ENCODE results near the gene IFITM5. TPM values are rescaled to one million over a fixed set of nuclear protein-coding genes. Genes with fewer than 3 reads are reported as not detected.

IFITM5 gene
- total and polyA plus RNA-seq, 2 of the 8 experiments (the other 6 are each of a cell fraction or from before 2014, with no cell fraction given), result not detected

DNA sequence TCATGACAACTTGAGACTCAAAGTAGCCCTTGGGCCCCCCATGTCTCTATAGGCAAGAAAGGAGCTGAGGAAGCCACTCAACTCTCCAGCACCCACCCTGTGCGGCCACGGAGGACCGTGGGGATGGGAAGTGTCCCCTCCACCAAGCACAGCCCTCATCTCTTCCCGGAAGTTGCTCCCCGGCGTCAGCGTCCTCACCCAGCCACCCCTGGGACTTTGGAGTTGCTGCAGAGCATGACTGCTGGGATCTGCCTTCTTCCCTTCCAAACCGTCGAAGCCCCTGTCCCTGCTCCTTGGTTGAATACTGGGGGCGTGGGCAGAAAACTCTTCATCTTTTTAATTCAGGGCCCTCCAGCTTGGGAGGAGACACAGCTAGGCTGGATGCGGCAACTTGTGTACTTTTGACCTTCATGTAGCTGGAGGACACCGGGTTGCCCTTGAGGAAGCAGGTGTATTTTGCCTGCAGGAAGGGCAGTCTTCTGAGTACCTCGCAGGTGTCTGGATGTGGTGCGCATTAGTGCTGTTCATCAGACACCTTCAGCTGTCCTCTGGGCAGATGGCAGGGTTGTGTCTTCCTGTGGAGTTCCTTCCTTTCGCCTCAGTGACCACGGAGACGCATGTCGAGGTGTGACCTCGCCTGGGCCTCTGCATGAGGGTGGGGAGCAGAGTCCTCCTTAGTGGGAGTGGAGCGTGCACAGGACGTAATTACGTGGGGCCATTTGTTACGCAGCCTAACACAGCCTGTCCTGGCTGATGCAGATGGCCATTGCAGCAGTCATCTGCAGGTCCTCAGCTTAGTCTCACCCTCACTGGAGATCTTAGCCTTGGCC, 33.5 kb upstream of the IFITM5 start:
- Histone ChIP-seq H3K4me3 (ENCODE audit: extremely low read depth in 1 of 4, insufficient read depth in 2 of 4, low read depth in 3 of 4, low read length in 4 of 4) (no peak overlapping the region; a peak in 1 of 8 replicates), H3K18ac (ENCODE audit: extremely low read depth, low read length) (peak overlapping the region; percentile 7; the same call in 1 of the 2 replicates), H3K4me2 (ENCODE audit: insufficient read depth in 1 of 2, low read depth in 2 of 2, low read length in 2 of 2) (no peak overlapping the region; a peak in 1 of 4 replicates), H2BK120ac (replicated peaks; ENCODE audit: low read depth, low read length) (peak overlapping the region; percentile 89), H3K14ac (ENCODE audit: insufficient read length) (no peak overlapping the region), H3K4ac (replicated peaks; ENCODE audit: insufficient read length, low read depth, low read length) (peak overlapping the region; percentile 97), H3K23ac (ENCODE audit: insufficient read length) (no peak overlapping the region), H3K9ac (replicated peaks in 1 of 4; ENCODE audit: extremely low read depth in 1 of 4, low read depth in 3 of 4, low read length in 3 of 4) (no peak overlapping the region), H3K9me3 (ENCODE audit: insufficient read depth in 2 of 2, low read depth in 1 of 2, low read length in 1 of 2) (peaks cover 10 to 11% of the 10 kb centered on the region in 2 experiments; a peak in 3 of 4 replicates), H2BK15ac (ENCODE audit: low read length) (peak overlapping the region; percentile 88), H2BK5ac (ENCODE audit: low read depth, low read length) (peak overlapping the region; percentile 93; the same call in 1 of the 2 replicates), H4K8ac (ENCODE audit: extremely low read depth, insufficient read depth, low read length) (no peak overlapping the region), H3K36me3 (ENCODE audit: control insufficient read depth in 2 of 4, insufficient read depth in 4 of 4, low read length in 3 of 4) (no peaks in the 10 kb centered on the region), H4K5ac (ENCODE audit: insufficient read length, low read depth, low read length) (peak overlapping the region; percentile 23), H2BK12ac (ENCODE audit: low read depth, low read length) (peak overlapping the region; percentile 96), H3K4me1 (replicated peaks in 1 of 4; ENCODE audit: control insufficient read depth in 3 of 4, insufficient read depth in 4 of 4, low read length in 3 of 4) (peaks cover 7 to 25% (median 18%) of the 10 kb centered on the region in 4 experiments), H3K79me2 (ENCODE audit: control insufficient read depth in 1 of 2, insufficient read depth in 2 of 2, low read length in 2 of 2) (no peaks in the 10 kb centered on the region), H3K27ac (ENCODE audit: low read depth, low read length) (no peak overlapping the region; the same call in 1 of the 2 replicates), H3K27me3 (replicated peaks in 1 of 4; ENCODE audit: control insufficient read depth in 3 of 4, extremely low read depth in 1 of 4, insufficient read depth in 3 of 4, low read length in 3 of 4) (no peaks in the 10 kb centered on the region), H4K91ac (replicated peaks; ENCODE audit: insufficient read length, low read length) (peak overlapping the region; percentile 97), H2BK20ac (ENCODE audit: low read length) (peak overlapping the region; percentile 100), H3K79me1 (ENCODE audit: low read depth, low read length) (no peaks in the 10 kb centered on the region), H2AK5ac (ENCODE audit: low read depth, low read length) (peak overlapping the region; percentile 96), H3K56ac (replicated peaks; ENCODE audit: insufficient read length, low read depth, low read length) (peak overlapping the region; percentile 1), H2AFZ (ENCODE audit: low read length) (no peak overlapping the region), H4K20me1 (replicated peaks in 1 of 2; ENCODE audit: control insufficient read depth in 1 of 2, insufficient read depth in 2 of 2, low read length in 2 of 2) (no peaks in the 10 kb centered on the region), H3K23me2 (ENCODE audit: low read depth, low read length) (no peaks in the 10 kb centered on the region)
- TF ChIP-seq SIRT6 (IDR thresholded peaks at IDR 0.05; ENCODE audit: low read length) (no peak), JUND (IDR thresholded peaks at IDR 0.05; ENCODE audit: low read length) (no peak), KDM1A (IDR thresholded peaks at IDR 0.05; ENCODE audit: borderline replicate concordance, low read length) (peak; percentile 65; the same call in 1 of the 2 replicates)
- TF ChIP-seq, protein P1, sequence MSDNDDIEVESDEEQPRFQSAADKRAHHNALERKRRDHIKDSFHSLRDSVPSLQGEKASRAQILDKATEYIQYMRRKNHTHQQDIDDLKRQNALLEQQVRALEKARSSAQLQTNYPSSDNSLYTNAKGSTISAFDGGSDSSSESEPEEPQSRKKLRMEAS (IDR thresholded peaks at IDR 0.05), result no peak
- FAIRE-seq (no peak), DNase-seq (ENCODE audit: low read depth in 1 of 2, low spot score in 2 of 2) (no peak)
- POLR2A ChIA-PET (ENCODE audit: partially characterized antibody), result interaction anchor here (1.1 to 2.5 kb wide), 3 partner anchors 12 to 22 kb away, joined by 3 to 17 read pairs (median 15); no protein-coding TSS in a partner anchor
- 94% methylated on average over 23 of the region's 23 CpGs; no CpG with 5 or more reads in 1 of the 2 experiments for WGBS, 2 experiments (ENCODE audit: extremely low coverage in 1 of 2, insufficient coverage in 1 of 2, insufficient read length in 1 of 2, insufficient replicate concordance in 2 of 2, low coverage in 1 of 2, low lambda C conversion rate in 2 of 2, missing lambda C conversion rate in 1 of 2)
- CTCF ChIA-PET (ENCODE audit: partially characterized antibody), result interaction anchor here (0.5 to 3.9 kb wide), 6 partner anchors 17 to 130 kb away, joined by 3 to 11 read pairs (median 4); no protein-coding TSS in a partner anchor
